Measurements from ENCODE around the gene TERT.

Gene TERT

GRCh38 chr5:1265461-1266455 is 29.1 kb downstream of the TERT start:
- TF ChIP-seq, protein P1, sequence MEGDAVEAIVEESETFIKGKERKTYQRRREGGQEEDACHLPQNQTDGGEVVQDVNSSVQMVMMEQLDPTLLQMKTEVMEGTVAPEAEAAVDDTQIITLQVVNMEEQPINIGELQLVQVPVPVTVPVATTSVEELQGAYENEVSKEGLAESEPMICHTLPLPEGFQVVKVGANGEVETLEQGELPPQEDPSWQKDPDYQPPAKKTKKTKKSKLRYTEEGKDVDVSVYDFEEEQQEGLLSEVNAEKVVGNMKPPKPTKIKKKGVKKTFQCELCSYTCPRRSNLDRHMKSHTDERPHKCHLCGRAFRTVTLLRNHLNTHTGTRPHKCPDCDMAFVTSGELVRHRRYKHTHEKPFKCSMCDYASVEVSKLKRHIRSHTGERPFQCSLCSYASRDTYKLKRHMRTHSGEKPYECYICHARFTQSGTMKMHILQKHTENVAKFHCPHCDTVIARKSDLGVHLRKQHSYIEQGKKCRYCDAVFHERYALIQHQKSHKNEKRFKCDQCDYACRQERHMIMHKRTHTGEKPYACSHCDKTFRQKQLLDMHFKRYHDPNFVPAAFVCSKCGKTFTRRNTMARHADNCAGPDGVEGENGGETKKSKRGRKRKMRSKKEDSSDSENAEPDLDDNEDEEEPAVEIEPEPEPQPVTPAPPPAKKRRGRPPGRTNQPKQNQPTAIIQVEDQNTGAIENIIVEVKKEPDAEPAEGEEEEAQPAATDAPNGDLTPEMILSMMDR (IDR thresholded peaks at IDR 0.05; ENCODE audit: insufficient read depth, low read depth, low read length, missing control alignments) = no peak
- H3K4me3 ChIP-seq (ENCODE audit: low read depth, low read length) = no peak overlapping the region
- DNase-seq (ENCODE audit: low read depth) = no peak

DNA sequence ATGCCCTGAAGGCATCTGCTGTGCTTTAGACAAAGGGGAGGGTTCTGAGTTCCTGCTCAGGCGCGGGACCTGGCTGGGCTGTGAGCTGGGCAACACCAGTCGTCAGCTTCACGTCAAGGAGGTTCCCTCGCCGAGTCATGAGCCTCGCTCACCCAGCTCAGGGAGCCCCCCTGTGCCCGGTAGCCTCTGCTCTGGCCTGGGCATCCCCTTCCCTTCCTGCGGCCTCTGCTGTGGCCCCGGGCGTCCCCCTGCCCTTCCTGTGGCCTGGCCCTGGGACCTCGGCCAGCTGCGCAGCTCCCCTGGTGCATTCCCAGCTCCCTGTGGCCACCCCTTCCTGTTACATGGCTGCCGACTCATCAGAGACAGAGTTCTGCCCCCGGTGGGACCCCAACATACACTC is 29.8 kb downstream of the TERT start:
- TF ChIP-seq, protein P1 (IDR thresholded peaks at IDR 0.05; ENCODE audit: insufficient read depth, low read depth, low read length, missing control alignments) = no peak
- H3K4me3 ChIP-seq (ENCODE audit: low read depth, low read length) = no peak overlapping the region
- DNase-seq (ENCODE audit: low read depth) = no peak

DNA sequence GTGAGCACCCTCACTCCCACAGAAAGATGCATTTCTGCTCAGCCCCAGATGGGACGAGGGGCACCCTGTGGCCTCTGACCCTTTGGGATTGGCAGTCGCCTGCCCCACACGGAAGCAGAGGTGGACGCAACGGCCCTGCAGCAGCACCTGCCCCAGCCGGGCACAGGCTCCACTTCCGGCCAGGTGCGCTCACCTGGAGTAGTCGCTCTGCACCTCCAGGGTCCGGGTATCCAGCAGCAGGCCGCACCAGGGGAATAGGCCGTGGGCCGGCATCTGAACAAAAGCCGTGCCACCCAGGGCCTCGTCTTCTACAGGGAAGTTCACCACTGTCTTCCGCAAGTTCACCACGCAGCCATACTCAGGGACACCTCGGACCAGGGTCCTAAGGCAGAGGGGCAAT is 30.7 kb downstream of the TERT start:
- DNase-seq (ENCODE audit: low read depth) = no peak
- no peak overlapping the region for H3K4me3 ChIP-seq (ENCODE audit: low read depth, low read length)
- TF ChIP-seq, protein P1 (IDR thresholded peaks at IDR 0.05; ENCODE audit: insufficient read depth, low read depth, low read length, missing control alignments) = no peak

DNA sequence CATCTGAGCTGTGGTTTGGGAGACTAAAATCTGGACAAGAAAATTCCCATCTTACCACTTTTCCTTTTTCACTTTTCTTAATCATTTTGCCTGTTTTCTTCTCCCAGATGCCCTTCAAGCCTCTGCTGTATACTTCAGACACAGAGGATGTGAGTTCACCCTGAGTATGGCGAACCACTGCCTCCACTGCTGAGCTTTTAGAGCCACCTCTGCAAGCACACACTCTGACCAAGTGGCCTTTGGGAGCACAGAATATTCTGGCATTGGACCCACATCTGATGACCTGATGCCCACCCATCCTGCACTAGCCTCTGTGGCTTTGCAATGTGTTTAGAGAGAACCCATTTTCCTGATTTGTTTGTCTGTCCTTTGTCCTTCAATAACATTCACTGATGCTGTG is 32.5 kb downstream of the TERT start:
- no peak overlapping the region for H3K4me3 ChIP-seq (ENCODE audit: low read depth, low read length)
- TF ChIP-seq, protein P1 (IDR thresholded peaks at IDR 0.05; ENCODE audit: insufficient read depth, low read depth, low read length, missing control alignments) = no peak
- no peak for DNase-seq (ENCODE audit: low read depth)

DNA sequence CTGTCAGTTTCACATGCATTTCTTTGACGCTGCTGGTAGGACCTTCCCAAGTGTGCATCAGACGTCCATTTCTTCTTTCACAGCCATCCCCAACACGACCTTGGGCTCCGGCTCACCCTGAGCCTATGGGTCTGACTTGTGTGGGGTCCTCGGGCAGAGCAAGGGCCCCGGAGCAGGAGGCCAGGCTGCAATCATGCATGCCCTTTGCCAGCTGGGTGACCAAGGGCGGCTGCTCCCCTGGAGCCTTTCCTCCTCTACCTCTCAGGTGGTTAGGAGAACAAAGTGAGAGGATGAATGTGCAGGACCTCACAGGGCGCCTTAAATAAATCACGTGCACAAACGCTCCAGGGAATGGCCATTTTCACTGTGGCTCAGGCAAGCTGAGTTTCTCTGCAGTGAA is 33.2 kb downstream of the TERT start:
- no peak overlapping the region for H3K4me3 ChIP-seq (ENCODE audit: low read depth, low read length)
- TF ChIP-seq, protein P1 (IDR thresholded peaks at IDR 0.05; ENCODE audit: insufficient read depth, low read depth, low read length, missing control alignments) = no peak
- no peak for DNase-seq (ENCODE audit: low read depth)

GRCh38 chr5:1259806-1260480 is 34.9 kb downstream of the TERT start:
- H3K4me3 ChIP-seq (ENCODE audit: low read depth, low read length) = no peak overlapping the region
- TF ChIP-seq, protein P1 (IDR thresholded peaks at IDR 0.05; ENCODE audit: insufficient read depth, low read depth, low read length, missing control alignments) = no peak
- no peak for DNase-seq (ENCODE audit: low read depth)

Measured in GM12865 (cell line).